ENCODE data around the gene OLFM3. TPM values are rescaled to one million over a fixed set of nuclear protein-coding genes. Genes with fewer than 3 reads are reported as not detected.

OLFM3 gene
- total RNA-seq, 1 donor from 2014 or later = 0.13 TPM

DNA sequence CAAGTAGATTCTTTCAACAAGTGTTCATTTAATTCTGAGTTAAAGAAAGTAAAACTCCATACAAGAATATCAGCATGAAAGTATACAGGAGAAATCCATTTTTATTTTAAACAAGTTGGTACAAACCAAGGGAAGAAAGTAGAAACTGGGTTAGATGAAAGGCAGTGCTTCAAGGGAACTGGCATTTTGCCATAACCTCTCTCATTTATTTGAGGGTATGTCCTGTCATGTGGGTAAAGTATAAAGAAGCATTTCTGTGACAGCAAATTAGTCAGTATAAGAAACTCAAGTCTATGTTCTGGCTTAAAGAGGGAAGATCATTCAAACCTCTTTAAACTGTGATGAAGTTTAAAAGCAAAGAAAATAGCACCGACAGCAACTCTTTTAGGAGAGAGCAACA is 32.0 kb downstream of the OLFM3 start:
- Histone ChIP-seq H3K4me3 (ENCODE audit: low read depth, low read length) (no peak overlapping the region), H3K27me3 (ENCODE audit: control insufficient read depth, insufficient read depth, low read length) (no peaks in the 10 kb centered on the region), H3K36me3 (ENCODE audit: control insufficient read depth, insufficient read depth, low read length) (no peaks in the 10 kb centered on the region)
- DNase-seq (ENCODE audit: low read depth) = no peak
- TF ChIP-seq, protein P1, sequence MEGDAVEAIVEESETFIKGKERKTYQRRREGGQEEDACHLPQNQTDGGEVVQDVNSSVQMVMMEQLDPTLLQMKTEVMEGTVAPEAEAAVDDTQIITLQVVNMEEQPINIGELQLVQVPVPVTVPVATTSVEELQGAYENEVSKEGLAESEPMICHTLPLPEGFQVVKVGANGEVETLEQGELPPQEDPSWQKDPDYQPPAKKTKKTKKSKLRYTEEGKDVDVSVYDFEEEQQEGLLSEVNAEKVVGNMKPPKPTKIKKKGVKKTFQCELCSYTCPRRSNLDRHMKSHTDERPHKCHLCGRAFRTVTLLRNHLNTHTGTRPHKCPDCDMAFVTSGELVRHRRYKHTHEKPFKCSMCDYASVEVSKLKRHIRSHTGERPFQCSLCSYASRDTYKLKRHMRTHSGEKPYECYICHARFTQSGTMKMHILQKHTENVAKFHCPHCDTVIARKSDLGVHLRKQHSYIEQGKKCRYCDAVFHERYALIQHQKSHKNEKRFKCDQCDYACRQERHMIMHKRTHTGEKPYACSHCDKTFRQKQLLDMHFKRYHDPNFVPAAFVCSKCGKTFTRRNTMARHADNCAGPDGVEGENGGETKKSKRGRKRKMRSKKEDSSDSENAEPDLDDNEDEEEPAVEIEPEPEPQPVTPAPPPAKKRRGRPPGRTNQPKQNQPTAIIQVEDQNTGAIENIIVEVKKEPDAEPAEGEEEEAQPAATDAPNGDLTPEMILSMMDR (IDR thresholded peaks at IDR 0.05; ENCODE audit: insufficient read depth, low read length, poor library complexity, severe bottlenecking) = no peak

DNA sequence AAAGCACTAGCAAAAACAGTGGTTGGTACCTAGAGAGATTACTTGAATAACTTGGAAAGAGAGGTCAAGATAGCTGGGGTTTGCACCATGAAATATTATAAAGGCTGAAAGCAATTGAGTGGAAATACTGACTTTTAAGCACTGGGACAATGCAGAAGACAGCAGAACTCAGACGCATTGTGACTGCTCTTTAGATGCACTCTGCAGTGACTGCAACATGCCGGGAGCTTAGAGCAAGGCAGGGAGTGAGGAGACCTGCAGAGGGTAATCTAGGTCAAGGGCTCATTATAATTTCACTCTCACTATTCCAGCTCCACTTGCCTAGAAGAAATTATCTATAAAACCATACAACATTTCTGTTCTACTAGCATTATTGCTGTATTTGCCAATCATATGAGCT is 36.6 kb downstream of the OLFM3 start:
- no peaks in the 10 kb centered on the region for H3K27me3 ChIP-seq (ENCODE audit: control insufficient read depth, insufficient read depth, low read length)
- TF ChIP-seq, protein P1 (IDR thresholded peaks at IDR 0.05; ENCODE audit: insufficient read depth, low read length, poor library complexity, severe bottlenecking) = no peak
- no peaks in the 10 kb centered on the region for H3K36me3 ChIP-seq (ENCODE audit: control insufficient read depth, insufficient read depth, low read length)
- no peak for DNase-seq (ENCODE audit: low read depth)
- H3K4me3 ChIP-seq (ENCODE audit: low read depth, low read length) = no peak overlapping the region

DNA sequence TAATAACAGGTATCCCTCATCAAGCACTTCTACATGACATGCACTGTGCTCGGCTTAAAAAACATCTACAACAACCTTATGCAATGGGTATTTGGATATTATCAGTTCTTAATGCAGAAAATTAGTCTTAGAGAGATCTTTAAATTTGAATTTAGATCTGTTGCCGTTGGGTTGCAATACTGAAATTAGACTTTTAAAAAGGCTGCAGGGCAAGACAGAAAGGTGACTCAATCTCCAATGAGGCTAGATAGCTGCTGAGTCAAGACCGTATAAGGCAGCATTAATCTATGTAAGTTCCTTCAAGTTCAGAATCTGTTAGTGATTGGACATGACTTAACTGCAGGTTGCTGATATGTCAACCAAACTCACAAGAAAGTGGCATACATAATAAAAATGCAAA is 37.3 kb downstream of the OLFM3 start:
- Histone ChIP-seq H3K36me3 (ENCODE audit: control insufficient read depth, insufficient read depth, low read length) (no peaks in the 10 kb centered on the region), H3K4me3 (ENCODE audit: low read depth, low read length) (no peak overlapping the region), H3K27me3 (ENCODE audit: control insufficient read depth, insufficient read depth, low read length) (no peaks in the 10 kb centered on the region)
- DNase-seq (ENCODE audit: low read depth) = no peak
- TF ChIP-seq, protein P1 (IDR thresholded peaks at IDR 0.05; ENCODE audit: insufficient read depth, low read length, poor library complexity, severe bottlenecking) = no peak

DNA sequence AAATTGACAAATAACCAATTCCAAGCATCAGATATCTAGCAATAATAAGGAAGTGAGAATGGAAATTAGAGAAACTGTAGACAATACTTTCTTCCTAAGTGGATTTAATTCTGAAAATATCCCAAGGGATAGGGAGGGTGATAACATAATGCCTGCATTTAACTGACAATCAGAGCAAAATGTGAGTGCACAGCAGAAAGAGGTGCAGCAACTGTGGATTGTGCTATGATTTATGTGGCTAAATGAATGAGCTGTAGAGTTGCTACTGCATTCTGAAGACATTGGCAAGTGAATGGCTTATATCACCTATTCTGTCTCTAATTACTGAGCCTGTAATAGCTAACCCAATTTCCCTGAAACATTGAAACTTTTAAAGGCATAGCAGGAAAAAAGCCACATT is 39.0 kb downstream of the OLFM3 start:
- Histone ChIP-seq H3K36me3 (ENCODE audit: control insufficient read depth, insufficient read depth, low read length) (no peaks in the 10 kb centered on the region), H3K27me3 (ENCODE audit: control insufficient read depth, insufficient read depth, low read length) (no peaks in the 10 kb centered on the region), H3K4me3 (ENCODE audit: low read depth, low read length) (no peak overlapping the region)
- TF ChIP-seq, protein P1 (IDR thresholded peaks at IDR 0.05; ENCODE audit: insufficient read depth, low read length, poor library complexity, severe bottlenecking) = no peak
- DNase-seq (ENCODE audit: low read depth) = no peak

DNA sequence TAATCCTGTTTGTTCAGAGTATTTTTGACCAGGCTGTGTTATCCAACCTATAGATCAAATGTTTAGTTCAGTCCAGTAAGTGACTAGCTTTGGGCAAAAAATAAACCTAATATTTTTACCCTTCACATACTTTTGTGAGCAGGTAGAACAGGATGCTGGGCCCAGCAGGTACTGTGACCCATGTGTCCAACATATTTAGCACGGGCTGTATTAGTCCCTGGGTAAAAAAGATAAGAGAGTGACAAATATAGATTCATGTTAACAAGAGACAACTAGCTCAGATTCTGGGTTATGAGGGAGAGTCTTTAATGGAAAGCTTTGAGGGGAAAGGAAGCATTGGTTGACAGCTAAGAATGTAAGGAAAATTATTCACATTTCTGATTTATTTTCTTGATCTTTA is 43.1 kb downstream of the OLFM3 start:
- TF ChIP-seq, protein P1 (IDR thresholded peaks at IDR 0.05; ENCODE audit: insufficient read depth, low read length, poor library complexity, severe bottlenecking) = no peak
- H3K4me3 ChIP-seq (ENCODE audit: low read depth, low read length) = no peak overlapping the region
- H3K27me3 ChIP-seq (ENCODE audit: control insufficient read depth, insufficient read depth, low read length) = no peaks in the 10 kb centered on the region
- no peak for DNase-seq (ENCODE audit: low read depth)
- no peaks in the 10 kb centered on the region for H3K36me3 ChIP-seq (ENCODE audit: control insufficient read depth, insufficient read depth, low read length)

DNA sequence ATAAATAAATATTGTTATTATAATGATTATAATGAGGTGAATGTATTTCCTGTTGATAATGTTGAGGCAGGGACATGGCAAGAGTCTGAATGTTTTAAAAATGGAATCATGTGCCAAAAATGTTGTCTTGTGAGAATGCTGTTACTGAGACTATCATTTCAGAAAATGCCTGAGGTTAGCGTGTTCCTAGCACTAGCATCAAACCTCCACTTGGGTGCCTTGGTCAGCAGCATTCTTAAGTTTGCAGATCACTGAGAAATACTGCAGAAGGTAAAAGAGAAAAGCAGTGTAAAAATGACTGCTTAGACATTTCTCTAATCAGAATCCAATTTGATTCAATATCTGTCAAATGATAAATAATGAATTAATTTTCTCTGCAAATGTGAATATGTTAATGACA is 50.8 kb downstream of the OLFM3 start:
- H3K4me3 ChIP-seq (ENCODE audit: low read depth, low read length) = no peak overlapping the region

More for the DNA sequence above, 50.8 kb downstream of the OLFM3 start:
- no peaks in the 10 kb centered on the region for H3K27me3 ChIP-seq (ENCODE audit: control insufficient read depth, insufficient read depth, low read length)
- no peak for DNase-seq (ENCODE audit: low read depth)
- no peaks in the 10 kb centered on the region for H3K36me3 ChIP-seq (ENCODE audit: control insufficient read depth, insufficient read depth, low read length)
- TF ChIP-seq, protein P1 (IDR thresholded peaks at IDR 0.05; ENCODE audit: insufficient read depth, low read length, poor library complexity, severe bottlenecking) = no peak
